GM15510 (cell line): Measurements from ENCODE around the gene CXCR3.

ENCODE experiments used
- POLR2A ChIP-seq: IDR thresholded peaks from 3 replicates; pipeline ENCODE4 v1.6.1; 2011; ENCODE audit warnings: borderline replicate concordance; ENCODE audit not compliant: insufficient read length; ENCODE audit errors: extremely low read depth

The CXCR3 gene

DNA sequence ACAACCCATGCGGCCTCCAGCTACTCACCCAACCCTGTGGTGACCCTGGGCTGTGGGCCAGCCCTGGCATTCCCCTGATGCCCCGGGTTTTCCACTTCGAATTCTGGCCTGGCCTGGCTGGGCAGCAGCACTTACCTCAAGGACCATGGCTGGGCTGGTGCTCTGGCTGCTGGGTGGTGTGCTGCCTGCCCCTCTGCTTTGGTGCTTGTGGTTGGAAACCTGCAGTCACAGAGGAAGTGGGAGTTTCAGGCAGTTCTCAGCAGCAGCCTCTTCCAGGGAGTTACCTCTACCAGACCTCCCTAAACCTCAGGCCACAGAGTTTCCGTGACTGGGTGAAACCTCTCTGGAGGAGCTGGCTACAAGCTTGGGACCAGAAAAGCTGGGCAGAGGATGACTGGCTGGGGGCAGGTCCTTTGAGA, at the start of gene CXCR3:
TSS of gene CXCR3 (minus strand) at position 209 of the 419 bp plus-strand sequence. CDS start at position 147, 62 bp downstream.
- no peak for TF ChIP-seq POLR2A

DNA sequence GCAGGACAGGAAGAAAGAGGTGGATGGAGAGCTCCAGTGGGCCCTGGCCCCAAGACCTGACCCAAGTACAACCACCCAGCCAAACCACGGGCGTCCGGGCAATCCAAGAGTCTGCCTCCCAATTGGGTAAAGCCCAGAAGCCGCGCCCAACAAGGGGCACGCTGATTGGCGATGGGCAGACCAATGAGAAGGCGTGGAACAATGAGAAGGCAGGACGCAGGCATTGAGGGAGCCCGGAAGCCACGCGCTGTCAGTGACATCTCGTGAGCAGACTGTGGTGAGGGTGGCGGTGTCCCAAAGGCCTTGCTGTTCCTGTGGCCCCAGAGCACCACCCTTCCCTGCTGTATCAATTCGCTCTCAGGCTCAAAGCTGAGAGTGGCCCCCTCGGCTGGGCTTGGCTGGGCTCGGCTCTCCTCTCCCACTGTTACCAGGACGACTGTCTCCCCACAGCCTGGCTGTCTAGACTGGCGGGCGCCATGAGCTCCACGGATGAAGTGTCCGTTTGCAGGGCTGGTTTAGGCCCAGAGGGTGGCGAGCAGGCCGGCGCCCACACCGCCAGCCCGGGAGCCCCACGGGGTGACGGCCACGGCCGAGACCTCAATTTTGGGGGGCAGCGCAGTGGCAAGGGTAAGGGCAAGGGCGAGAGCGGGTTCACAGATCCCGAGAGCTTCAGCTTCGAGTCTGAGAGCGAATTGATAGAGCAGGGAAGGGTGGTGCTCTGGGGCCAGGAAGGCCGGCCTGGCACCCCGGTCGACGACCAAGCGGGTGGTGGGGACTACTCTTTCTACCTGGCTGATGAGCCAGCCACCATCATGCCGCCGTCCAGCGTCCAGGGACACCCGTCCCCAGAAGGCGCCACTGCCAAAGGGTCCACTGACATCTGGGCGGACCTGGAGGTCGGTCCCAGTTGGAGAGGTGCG, 49.3 kb upstream of the CXCR3 start, which contains the start of gene LOC101059915:
TSS of gene LOC101059915 (plus strand) at position 219 of the 920 bp plus-strand sequence.
- TF ChIP-seq POLR2A = no peak

DNA sequence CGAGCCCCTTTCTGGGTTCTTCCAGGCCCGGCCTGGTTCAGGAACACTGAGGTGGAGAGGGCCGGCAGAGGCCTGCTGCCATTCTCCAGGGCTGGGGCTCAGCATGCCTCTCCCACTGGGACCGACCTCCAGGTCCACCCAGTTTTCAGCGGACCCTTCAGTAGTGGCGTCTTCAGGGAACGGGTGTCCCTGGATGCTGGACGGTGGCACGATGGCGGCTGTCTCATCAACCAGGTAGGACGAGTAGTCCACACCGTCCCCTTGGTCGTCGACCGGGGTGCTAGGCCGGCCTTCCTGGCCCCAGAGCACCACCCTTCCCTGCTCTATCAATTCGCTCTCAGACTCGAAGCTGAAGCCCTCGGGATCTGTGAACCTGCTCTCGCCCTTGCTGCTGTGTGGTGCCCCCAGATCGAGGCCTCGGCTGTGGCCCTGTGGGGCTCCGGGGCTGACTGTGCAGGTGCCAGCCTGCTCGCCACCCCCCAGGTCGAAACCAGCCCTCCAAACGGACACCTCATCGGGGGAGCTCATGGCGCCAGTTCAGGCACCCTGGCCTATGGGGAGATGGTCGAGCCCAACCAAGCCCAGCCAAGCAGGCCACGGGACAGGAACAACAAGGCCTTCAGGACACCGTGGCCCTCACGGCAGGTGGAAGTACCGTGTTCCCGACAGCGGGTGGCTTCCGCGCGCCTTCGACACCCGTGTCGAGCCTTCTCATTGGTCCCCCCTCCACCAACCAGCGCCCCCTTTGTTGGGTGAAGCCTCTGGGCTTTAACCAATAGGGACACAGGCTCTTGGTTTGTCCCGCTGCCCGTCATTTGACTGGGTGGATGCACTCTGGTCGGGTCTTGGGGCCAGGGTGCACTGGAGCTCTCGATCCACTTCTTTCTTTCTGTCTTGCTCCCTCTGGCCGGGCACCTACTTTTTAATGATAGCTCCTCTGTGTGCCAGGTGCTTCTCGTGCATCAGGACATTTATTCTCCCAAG, 48.2 kb upstream of the CXCR3 start:
- TF ChIP-seq POLR2A = no peak

DNA sequence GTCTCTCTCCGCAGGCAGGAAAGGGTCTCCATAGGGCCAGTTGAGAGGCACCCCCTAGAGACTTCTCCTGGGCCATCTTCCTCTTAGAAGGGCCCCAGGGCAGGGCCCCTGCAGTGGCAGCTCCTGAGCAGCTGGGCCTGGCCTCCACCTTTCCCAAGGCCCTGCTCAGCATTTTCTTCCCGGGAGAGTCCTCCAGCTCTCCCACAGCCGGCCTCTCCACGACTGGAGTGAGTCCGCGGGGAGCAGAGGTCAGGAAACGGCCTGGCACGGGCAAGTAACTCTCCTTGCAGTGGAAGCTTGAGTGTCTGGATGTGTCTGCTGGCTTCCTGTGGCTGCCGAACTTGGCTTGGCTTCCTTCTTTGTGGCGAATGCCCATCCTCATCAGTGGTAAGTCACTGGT, 47.4 kb upstream of the CXCR3 start:
- no peak for TF ChIP-seq POLR2A

DNA sequence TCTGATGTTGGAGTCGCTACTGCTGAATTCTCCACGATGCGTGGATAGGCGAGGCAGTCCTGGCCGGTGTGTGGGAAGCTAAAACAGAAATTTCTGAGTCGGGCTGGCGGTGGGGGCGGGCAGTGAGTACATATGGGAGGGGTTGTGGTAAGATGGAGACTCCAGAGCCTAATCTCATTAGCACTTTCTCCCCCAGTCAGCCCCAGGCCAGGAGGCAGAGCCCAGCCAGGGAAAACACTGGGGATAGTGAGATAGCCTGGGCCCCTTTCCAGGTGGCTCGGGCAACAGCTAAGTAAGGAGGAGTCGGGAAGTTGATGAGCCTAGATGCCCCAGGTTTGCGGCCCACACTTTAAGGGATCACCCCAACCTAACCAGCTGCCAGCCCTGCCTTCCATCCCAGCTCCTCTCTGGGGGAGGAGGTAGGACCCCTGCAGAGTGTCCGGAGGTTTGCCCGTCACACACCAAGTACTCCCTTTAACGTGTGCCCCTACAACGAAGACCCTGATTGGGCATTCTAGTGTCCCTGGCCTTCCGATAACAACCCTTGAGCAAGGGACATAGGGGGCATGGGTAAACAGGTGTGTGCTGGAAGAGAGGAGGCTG, 46.7 kb upstream of the CXCR3 start:
- TF ChIP-seq POLR2A = no peak

DNA sequence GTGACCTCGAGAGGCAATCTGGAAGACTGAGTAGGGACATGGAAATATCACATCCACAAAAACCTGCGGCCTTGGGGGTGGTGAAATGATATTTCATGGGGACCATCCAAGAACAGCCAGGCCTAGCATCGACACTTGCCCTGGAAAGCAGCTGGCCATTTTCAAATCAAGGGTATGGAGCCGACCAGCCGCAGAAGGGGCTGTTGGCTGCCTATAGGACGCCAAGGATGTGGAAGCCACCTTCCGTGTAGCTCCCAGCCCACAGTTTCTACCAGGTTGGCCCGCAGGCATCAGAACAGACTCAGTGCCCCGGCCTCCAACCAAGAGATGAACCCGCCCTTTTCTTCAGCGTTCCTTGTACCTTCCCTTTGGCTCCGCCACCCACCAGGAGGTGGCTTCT, 43.6 kb upstream of the CXCR3 start:
- no peak for TF ChIP-seq POLR2A

DNA sequence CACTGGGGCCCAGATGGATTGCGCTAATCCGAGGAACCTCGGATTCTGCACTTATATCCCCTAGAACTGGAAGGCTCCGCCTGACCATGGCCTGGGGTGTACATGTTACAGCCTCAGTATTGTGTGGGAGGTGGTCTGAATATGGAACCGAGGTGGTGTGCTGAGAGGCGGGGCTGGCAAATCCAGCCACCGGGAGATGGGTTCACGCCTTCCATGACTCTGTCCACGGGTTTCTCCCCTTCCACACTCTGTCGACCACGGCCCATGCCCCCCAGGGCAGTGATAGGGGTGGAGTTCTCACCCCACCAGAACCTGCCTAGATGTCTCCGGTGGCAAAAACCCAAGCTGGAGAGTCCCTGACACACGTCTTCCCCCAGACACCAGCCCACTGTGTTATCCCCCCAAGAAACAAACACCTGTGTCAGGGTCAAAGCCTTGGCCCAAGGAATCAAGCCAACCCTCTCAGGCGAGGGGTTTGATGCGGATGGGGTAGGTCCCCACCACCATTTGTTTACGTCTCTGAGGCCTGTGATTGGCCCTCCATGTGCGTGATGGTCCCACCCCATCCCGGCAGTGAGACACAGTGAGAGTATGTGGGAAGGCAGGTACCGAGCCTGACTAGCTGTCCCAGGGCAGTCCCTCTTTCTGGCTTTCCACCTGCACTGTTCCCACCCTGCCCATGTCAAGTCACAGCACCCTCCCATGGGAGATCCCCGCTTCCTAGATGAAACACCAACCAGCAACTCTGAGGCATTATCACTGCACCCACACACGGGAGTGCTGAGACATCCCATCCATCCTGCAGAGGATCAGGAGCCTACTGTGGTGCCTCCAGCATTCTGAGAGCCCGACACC, 42.5 kb upstream of the CXCR3 start:
- TF ChIP-seq POLR2A = no peak

DNA sequence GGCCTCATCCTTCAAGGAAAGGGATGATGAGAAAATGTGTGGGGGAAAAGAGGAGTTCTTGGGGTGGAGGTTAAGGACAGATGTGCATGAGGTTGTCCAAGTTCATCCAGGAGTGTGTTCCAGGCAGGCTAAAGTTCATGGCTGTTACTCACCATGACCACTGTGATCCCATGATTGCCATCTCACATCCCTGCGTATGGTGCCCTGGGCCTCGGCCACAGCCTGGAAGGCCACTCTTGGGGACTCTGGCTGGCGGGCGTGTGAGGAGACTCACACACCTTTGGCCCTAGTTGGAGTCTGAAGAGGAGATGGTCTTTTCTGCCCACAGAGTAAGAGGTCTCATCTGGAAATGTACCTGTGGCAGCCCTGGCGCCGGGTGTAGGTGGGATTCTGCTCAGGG, 41.6 kb upstream of the CXCR3 start:
- TF ChIP-seq POLR2A = no peak

DNA sequence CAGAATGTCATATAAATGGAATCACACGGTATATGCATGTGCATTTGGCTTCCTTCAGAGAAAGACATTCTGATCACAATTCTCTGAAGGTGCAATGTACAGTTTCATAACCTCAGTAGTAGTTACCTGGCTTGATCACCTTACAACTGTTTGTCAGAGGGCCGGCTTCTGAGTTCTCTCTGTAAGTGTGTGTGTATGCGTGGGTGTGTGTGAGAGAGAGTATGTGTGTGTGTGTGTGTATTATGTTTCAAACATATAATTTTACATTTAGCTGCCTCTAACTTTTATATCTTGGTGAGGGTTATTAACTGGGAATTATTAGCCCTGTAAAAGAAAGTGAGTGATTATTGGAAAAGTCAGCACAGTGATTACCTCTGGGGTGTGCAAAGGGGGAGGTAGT, 41.0 kb upstream of the CXCR3 start:
- no peak for TF ChIP-seq POLR2A

DNA sequence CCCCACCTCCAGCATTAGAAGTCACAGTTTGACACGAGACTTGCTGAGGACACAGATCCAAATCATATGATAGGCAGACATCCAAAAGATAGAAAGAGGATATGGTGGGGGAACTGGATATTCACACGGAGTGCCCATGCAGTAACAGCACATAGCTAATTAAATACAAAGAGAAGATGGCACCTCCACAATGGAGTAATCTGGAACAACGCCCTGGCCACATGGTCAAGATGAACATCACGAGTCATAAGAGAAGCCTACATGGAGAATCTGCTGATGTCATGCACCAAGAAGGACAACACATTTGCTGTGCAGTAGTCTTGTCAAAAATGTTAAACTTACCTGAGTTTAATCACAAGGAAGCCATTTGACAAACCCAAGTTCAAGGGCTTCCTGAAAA, 39.0 kb upstream of the CXCR3 start:
- TF ChIP-seq POLR2A = no peak

DNA sequence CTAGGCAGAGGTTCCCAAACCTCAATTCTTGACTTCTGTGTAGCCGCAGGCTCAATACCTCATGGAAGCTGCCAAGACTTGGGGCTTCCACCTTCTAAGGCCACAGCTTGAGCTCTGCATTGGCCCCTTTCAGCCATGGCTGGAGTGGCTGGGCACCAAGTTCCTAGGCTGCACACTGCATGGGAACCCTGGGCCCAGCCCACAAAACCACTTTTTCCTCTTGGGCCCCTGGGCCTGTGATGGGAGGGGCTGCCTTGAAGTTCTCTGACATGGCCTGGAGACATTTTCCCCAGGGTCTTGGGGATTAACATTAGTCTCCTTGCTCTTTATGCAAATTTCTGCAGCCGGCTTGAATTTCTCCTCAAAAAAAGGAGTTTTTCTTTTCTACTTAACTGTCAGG, 35.0 kb upstream of the CXCR3 start:
- TF ChIP-seq POLR2A = no peak

DNA sequence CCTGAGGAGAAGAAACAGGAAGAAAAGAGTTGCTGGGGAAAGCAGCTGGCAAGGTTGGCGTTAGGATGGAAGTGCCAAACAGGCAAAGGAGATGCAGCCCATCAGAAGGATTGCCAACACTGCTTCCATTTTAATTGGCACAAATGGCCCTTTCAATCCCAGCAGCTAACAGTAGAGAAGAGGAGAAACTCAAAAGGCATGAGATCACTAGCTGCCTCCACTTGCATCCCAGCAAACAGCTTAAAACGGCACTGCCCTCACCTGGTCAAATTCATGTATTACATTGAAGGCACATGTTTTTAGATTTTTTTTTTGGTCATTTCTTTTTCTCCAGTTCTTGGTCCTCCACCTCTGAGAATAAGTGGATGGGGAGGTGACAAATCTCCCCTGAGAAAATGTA, 34.1 kb upstream of the CXCR3 start:
- no peak for TF ChIP-seq POLR2A

DNA sequence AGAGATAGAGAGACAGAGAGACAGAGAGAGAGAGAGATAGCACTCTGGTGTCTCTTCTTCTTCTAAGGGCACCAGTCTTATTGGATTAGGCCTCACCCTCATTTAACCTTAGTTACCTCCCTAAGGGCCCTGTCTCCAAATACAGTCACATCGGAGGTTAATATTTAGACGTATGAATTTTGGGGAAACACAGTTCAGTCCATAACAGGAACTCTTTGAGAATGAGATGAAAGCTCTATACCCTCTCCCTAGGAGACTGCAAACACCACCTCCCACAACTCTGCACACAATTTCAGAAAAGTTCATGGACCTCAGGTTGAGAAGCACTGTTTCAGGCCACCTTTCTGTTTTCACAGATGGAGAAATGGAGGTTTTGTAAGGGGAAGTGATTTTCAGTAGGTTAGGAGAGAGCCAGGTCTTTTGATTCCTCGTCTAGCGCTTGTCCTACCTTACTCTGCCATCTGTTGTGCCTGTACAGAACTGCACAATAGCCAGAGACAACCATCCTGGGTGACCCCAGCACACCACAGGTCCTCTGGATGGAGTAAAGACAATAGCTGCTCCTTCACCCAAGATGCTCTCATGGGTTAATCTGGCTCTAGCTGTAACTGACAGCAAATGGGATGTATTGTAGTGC, 32.1 kb upstream of the CXCR3 start:
- TF ChIP-seq POLR2A = no peak

DNA sequence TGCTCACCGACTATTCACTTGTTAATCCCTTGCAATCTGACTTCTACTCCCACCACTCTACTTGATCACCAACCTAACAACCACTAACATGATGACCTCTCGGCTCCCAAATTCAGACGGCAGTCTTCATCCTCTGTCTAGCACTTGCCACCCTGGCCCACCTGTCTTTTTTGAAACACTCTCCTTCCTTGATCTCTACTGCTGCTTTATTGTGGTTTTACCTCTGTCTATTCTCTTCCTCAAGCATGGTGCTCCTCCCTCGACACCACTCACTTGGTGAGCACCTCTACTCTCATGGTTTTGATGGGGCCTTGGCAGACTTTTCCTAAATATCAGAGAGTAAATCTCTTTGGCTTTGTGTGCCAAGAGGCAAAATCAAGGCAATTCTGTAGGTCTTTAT, 21.7 kb upstream of the CXCR3 start:
- TF ChIP-seq POLR2A = no peak

DNA sequence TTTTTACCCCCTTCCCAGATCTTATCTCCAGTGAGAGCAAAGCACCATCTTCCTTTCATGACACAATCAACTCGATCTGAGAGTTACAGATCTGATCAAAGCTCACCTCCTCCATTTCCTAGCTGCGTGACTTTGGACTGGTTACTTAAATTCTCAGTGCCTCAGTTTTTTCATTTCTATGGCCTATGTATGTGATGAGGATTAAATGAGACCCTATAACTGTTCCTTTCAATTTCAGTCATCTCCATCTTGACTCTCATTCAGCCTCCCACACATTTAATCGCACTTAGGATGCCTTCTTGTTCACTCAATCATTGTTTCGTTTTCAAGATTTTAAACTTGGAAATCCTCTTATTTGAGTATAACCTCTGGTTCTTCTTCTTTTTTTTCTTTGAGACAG, 20.1 kb upstream of the CXCR3 start:
- no peak for TF ChIP-seq POLR2A
